ENCODE measurements around the gene S100PBP.

The S100PBP gene

GRCh38 chr1:32831878-32832277 is 14.4 kb downstream of the S100PBP start:
- no peak overlapping the region for H3K4me3 ChIP-seq (ENCODE audit: low read length)
- no peak for TF ChIP-seq ZNF274 (IDR thresholded peaks at IDR 0.05; ENCODE audit: low read depth, low read length)

DNA sequence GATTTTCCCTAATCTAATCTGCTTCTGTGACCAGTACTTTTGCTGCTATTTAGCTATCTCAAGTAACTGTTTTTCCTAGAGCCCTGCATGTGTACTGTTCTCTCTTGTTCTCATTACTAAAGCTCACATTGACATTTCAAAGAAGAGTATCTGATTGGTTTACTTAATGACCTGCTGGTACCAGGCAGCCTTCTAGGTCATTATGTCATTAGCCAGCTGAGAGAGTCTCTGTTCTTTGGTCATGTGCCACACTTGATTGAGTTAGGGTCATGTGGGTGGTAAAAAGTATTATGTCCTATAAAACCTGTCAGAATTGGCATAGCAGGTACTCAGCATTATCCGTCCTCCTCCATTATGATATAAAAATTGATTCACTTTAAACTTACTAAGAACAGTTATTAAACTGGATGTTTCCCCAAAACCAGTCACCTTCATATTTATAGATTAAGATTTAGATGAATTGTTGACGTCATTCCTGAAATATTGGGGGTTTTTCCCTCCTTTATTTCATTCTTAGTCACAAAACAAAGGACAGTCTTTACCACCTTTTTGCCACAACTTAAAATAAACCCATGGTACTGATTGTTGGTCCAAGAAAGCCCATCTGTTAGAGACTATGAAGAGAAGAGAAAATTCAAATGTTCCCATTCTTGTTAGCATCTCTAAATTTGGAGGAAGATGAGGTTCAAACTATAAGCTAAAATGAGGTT is 31.1 kb downstream of the S100PBP start:
- TF ChIP-seq ZNF274 (IDR thresholded peaks at IDR 0.05; ENCODE audit: low read depth, low read length): no peak

DNA sequence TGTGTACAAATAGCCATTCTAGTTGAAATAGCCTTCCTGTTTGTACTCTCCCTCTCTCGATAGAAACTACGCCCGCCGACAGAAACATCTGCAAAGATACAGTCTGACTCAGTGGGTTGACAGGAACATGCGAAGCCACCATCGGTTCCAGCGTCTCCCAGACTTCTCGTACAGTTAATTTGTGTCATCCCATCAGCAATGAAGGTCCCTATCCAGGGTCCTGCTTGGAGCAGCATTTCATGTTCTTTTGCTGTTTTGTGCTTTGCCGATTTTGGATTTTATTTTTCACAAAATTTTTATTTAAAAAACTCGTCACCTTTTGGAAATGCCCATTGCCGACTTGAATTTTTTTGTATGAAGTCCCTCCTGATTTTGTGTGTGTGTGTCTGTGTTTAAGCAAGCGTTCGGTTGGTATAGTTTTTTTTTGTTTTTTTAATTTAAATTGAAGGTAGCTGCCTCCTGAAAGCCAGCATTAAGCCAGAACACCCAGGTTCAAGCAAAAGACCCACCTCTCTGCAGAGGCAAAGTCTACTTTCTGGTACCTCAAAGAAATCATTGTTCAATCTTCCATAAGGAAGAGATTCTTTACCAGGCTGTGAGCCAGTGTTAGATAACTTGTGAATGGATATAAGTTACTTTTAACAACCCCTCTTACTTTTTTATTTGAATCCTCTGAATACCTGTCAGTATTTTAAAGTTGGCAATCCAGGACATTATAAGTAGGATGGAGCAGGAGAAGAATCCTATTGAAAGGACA is 38.6 kb downstream of the S100PBP start:
- TF ChIP-seq ZNF274 (IDR thresholded peaks at IDR 0.05; ENCODE audit: low read depth, low read length): no peak
- no peak overlapping the region for H3K4me3 ChIP-seq (ENCODE audit: low read length)

More for the DNA sequence above, 31.1 kb downstream of the S100PBP start:
- H3K4me3 ChIP-seq (ENCODE audit: low read length): no peak overlapping the region

GRCh38 chr1:32858136-32858535 is 40.7 kb downstream of the S100PBP start:
- H3K4me3 ChIP-seq (ENCODE audit: low read length): no peak overlapping the region
- no peak for TF ChIP-seq ZNF274 (IDR thresholded peaks at IDR 0.05; ENCODE audit: low read depth, low read length)

- TF ChIP-seq ZNF274 (IDR thresholded peaks at IDR 0.05; ENCODE audit: low read depth, low read length): no peak
- H3K4me3 ChIP-seq (ENCODE audit: low read length): no peak overlapping the region
Measured at GRCh38 chr1:32858791-32859190, 41.3 kb downstream of the S100PBP start.

GRCh38 chr1:32859915-32860314 is 42.5 kb downstream of the S100PBP start:
- TF ChIP-seq ZNF274 (IDR thresholded peaks at IDR 0.05; ENCODE audit: low read depth, low read length): no peak

DNA sequence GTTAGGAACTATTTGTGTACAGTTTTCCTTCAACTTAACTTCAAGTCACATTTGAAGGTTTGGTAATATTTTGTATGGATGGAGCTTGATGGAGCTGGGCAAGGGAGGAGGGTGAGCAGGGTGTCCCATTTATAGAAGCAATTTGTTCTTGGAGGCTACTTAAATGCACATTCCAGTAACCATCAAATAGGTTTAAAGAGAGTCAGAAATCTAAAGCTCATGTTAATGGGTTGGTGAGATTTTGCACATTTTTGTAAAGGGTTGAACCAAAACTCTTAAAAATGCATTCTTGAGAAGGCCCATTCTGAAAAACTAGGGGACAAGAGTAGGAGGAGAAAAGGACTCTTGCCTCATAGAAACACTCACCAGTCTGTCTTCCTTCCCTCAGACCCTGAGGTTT is 43.1 kb downstream of the S100PBP start:
- TF ChIP-seq ZNF274 (IDR thresholded peaks at IDR 0.05; ENCODE audit: low read depth, low read length): no peak
- H3K4me3 ChIP-seq (ENCODE audit: low read length): no peak overlapping the region

More at GRCh38 chr1:32859915-32860314, 42.5 kb downstream of the S100PBP start:
- H3K4me3 ChIP-seq (ENCODE audit: low read length): no peak overlapping the region

DNA sequence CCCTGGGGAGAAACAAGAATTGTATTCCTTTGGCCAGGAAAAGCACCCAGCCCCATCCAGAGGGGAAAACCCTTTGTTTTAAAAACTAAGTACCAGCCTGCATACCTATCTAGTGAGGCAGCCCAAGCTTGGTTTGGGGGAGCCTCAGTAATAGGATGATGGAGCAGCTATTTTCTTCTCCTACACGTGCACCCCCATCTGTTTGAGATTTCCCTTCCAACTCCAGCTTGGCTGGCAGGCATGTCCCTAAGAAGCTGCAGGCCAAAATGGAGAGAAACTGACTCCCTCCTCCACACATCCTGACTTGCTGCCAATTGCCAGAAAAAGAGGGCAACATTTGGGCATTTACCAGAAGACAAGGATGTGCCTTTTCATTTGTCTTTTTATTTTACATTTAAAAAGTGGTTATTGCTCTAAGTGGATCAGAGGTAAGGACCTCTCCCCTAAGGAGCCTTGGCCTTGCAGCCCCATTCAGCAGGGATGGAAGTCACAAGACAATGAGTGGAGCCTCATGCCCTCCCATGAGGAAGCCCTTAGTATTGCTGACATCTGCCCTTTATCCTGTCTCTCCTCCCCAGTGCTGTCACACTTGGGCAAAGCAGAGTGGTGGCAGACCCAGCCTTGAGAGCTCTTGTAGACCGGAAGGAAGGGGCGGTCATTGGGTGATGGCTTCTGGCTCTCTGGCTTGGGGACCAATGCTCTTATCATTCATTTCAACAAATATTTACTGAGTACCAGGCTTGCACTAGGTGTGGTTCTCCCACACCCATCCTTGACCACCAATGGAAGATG is 44.6 kb downstream of the S100PBP start:
- H3K4me3 ChIP-seq (ENCODE audit: low read length): no peak overlapping the region
- no peak for TF ChIP-seq ZNF274 (IDR thresholded peaks at IDR 0.05; ENCODE audit: low read depth, low read length)

DNA sequence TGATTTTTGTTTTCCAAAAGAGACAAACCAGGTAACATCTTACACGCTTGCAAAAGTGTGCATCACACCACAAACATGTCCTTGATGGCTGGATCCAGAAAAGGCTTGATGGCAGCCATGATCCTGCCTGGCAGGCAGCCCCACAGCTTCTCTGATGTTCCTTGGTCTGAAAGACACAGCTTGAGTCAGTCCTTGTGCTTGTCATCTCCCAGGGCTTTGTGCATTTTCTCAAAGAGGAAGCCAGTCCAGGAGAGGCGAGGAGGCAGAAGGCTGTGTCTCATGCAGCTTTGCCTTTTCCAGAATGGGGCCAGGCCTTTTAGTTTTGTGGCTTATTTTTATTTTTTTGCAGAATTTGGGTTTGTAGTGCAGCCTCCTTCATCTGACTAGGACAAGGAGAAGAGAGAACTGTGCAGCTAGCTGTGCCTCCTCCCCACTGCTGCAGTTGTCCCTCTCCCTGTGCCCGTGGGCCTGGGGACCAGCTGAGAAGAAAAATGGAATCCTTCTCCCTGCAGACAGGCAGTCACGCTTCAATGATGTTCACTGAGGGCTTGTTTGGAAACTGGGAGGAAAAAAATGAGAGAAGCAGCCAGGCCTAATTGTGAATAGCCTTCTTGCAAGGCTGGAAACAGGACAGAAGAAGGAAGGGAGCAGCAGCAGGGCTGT is 45.9 kb downstream of the S100PBP start:
- no peak for TF ChIP-seq ZNF274 (IDR thresholded peaks at IDR 0.05; ENCODE audit: low read depth, low read length)
- no peak overlapping the region for H3K4me3 ChIP-seq (ENCODE audit: low read length)

- TF ChIP-seq ZNF274 (IDR thresholded peaks at IDR 0.05; ENCODE audit: low read depth, low read length): no peak
- H3K4me3 ChIP-seq (ENCODE audit: low read length): no peak overlapping the region
Measured at GRCh38 chr1:32863881-32864245, 46.4 kb downstream of the S100PBP start.

DNA sequence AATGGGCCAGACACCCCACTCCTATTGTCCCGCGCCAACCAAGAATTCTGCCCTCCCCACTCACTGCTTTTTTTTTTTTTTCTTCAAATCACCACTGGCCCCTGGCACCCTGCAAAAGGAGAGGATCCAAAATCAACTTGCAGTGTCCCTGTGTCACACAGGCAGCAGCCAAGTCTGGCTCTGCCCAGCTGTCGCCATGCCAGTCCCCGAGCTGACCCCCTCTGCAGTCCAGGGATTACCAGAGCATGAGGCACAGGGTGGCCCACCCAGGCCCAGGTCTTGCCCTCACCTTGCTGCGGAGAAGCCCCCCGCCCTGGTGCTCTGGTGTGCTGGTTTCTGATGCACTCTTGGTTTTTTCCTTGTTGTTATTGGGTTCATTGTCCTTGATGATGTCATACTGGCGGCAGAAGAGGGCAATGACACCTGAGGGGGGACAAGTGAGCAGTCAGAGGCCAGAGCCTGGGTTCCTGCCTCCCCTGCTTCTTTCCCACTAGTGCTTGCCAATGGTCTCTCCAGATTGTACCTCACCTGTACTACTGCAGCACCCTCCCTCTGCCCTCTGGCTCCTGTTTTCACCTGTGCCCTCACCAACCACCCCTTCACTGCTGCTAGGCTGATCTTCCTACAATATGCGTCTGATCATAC is 47.0 kb downstream of the S100PBP start:
- no peak for TF ChIP-seq ZNF274 (IDR thresholded peaks at IDR 0.05; ENCODE audit: low read depth, low read length)
- no peak overlapping the region for H3K4me3 ChIP-seq (ENCODE audit: low read length)

DNA sequence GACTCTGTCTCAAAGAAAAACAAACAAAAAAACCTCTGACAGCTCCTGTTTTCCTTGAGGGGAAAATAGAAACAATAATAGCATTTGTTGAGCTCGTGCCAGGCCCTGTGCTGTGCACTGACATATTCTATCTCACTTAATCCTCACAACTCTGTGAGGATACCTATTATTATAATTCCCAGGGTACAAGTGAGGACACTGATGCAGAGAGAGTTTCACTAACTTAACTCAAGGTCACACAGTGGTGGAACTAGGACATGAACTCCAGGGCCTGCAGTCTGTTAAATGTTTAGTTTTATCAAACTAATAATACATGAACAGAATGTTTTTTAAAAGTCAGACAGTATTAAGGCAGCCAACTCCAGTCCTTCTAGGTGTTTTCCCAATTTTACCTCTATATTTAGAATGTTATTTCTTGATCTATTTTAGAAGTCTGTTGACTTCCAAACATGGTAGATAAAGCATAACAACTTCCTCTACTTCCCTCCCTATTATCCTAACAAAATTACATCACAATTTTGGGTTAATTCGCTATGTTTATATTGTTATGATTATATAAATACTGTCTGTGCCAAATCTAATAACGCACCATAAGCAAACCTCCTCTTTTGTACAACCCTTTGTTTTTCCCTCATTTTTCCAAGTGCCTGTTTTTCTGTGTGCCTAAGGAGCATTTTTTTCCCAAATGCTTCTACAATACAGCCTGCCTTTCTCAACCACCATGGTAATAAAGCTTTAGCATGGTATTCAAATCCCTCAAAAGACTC is 48.4 kb downstream of the S100PBP start:
- no peak overlapping the region for H3K4me3 ChIP-seq (ENCODE audit: low read length)
- no peak for TF ChIP-seq ZNF274 (IDR thresholded peaks at IDR 0.05; ENCODE audit: low read depth, low read length)

DNA sequence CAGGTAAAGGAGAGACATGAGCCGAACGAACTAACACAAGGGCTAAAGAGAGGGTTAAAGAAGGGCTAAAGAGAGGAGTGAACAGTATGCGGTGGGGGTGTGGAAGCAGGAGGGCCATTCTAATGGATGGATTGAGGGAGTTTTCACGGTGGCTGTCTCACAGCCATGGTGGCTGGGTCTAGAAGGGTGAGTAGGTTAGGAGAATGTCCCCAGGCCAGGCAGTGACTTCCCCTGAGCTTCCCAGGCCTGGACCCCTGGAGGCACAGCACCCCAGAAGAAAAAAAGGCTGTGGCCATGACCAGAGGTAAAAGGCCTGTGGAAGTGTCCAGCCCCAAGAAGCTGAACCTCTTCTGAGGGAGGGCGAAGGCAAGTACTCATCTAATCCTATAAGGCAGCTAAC is 49.7 kb downstream of the S100PBP start:
- TF ChIP-seq ZNF274 (IDR thresholded peaks at IDR 0.05; ENCODE audit: low read depth, low read length): no peak
- no peak overlapping the region for H3K4me3 ChIP-seq (ENCODE audit: low read length)

Data from GM08714 (cell line).